SH-SY5Y (cell line): ENCODE data around the gene SPZ1.

Source experiments
- GATA2 ChIP-seq: IDR thresholded peaks from 2 replicates; pipeline ENCODE4 v1.6.1; 2011; ENCODE audit warnings: mild to moderate bottlenecking, low read depth, low read length
- GATA3 ChIP-seq: IDR thresholded peaks from 2 replicates; pipeline ENCODE4 v1.6.1; 2011; ENCODE audit warnings: low read depth, mild to moderate bottlenecking, low read length, moderate library complexity

DNA sequence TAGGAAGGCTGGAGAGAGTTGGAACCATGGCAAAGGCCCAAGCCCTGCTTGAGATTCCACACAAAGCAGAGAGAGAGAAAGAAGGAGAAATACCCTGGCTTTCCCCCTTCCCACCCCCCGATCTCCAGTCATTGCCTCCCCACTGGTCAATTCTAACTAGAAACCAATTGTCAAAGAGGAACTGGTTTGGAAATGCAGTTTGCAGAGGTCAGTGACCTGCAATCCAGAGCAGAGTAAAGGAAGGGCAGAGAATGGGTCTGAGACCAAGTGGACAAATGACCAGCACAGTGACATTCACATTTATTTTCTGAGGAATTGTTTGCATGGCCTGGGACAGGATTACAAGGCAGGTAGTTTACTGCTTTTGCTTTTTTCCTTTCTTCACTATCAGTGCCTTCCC lies 50.6 kb downstream of the SPZ1 start:
- TF ChIP-seq GATA2 (no peak), GATA3 (no peak)
